ENCODE measurements around the gene ADAMTS2.

The ADAMTS2 gene

GRCh38 chr5:179316111-179316551, 29.1 kb downstream of the ADAMTS2 start:
- no peaks in the 10 kb centered on the region for H3K36me3 ChIP-seq (ENCODE audit: insufficient read depth, low read length)
- no peak overlapping the region for H3K4me3 ChIP-seq
- no peak for DNase-seq (ENCODE audit: low read depth, low spot score)
- no peaks in the 10 kb centered on the region for H3K9me3 ChIP-seq (ENCODE audit: low read depth, low read length)
- no peak overlapping the region for H3K27ac ChIP-seq
- H3K9ac ChIP-seq (ENCODE audit: insufficient read length), result no peak overlapping the region
- no peak for TF ChIP-seq EZH2 (IDR thresholded peaks at IDR 0.05)
- TF ChIP-seq FOXP2 (optimal IDR thresholded peaks at IDR 0.05; ENCODE audit: control extremely low read depth, extremely low read length, insufficient read depth), result no peak
- TF ChIP-seq POLR2AphosphoS5 (IDR thresholded peaks at IDR 0.05; ENCODE audit: borderline replicate concordance, low read depth, low read length), result no peak

DNA sequence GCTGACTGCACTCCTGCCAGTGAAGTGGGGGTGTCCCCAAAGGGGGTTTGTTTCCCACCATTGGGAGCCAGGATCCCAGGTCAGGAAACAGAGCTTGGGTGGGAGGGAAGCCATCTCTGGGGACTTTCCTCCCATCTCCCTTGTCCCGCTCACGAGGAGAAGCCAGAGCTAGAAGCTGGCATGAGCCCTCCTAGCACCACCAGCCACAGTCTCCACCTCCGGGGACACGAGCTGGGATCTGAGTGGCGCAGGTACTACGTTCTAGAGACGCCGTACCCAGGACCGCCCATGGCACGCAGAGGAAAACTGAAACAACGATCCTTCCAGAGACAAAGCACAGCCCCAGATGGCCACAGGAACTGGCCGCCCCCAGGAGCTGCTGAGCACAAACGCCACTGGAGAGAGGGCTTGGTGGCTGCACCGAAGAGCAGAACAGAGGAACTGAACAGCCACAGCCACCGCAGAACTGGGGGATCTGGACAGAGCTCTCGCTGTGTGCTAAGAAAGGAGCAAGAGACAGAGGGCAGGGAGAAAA, 29.8 kb downstream of the ADAMTS2 start:
- Histone ChIP-seq H3K36me3 (ENCODE audit: insufficient read depth, low read length) (no peaks in the 10 kb centered on the region), H3K27ac (no peak overlapping the region), H3K9ac (ENCODE audit: insufficient read length) (no peak overlapping the region), H3K9me3 (ENCODE audit: low read depth, low read length) (no peaks in the 10 kb centered on the region), H3K4me3 (no peak overlapping the region)
- no peak for DNase-seq (ENCODE audit: low read depth, low spot score)
- TF ChIP-seq FOXP2 (optimal IDR thresholded peaks at IDR 0.05; ENCODE audit: control extremely low read depth, extremely low read length, insufficient read depth), result no peak
- no peak for TF ChIP-seq POLR2AphosphoS5 (IDR thresholded peaks at IDR 0.05; ENCODE audit: borderline replicate concordance, low read depth, low read length)
- no peak for TF ChIP-seq EZH2 (IDR thresholded peaks at IDR 0.05)

DNA sequence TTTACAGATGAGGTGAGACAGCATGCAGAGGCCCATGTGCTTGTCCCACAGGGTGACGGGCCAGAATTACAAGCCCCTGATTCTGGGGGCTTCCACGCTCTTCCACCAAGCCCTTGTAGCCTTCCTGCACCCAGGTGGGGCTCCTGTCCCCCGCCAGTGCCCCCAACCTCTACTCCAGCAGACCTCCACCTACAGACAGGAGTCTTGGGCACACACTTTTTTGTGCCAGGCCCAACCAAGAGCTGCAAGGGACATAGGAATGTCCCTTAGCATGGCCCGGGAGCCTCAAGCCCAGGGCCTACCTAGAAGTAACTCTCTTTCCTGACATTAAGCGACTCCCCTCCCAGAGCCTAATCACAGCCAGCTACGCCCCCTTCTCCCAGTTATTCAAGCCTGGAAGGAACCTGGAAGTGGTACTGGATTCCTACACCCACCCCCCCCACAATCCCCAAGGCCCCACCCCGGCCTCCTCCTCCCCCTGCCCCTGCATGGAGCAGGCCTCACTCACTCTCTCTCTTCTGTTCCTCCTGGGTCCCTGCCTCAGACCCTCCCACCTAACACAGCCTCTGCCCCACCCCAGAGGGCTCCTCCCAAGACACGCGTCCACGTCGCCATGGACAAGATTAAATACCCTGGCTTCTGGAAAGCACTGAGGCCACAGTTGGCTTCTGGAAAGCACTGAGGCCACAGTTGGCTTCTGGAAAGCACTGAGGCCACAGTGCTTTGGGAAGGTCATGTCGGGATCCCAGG, 30.5 kb downstream of the ADAMTS2 start:
- H3K9me3 ChIP-seq (ENCODE audit: low read depth, low read length), result no peaks in the 10 kb centered on the region
- H3K4me3 ChIP-seq, result no peak overlapping the region
- no peak overlapping the region for H3K9ac ChIP-seq (ENCODE audit: insufficient read length)
- no peak for DNase-seq (ENCODE audit: low read depth, low spot score)
- H3K27ac ChIP-seq, result no peak overlapping the region
- TF ChIP-seq EZH2 (IDR thresholded peaks at IDR 0.05), result no peak
- no peak for TF ChIP-seq POLR2AphosphoS5 (IDR thresholded peaks at IDR 0.05; ENCODE audit: borderline replicate concordance, low read depth, low read length)
- TF ChIP-seq FOXP2 (optimal IDR thresholded peaks at IDR 0.05; ENCODE audit: control extremely low read depth, extremely low read length, insufficient read depth), result no peak
- H3K36me3 ChIP-seq (ENCODE audit: insufficient read depth, low read length), result no peaks in the 10 kb centered on the region

GRCh38 chr5:179313849-179314521, 31.3 kb downstream of the ADAMTS2 start:
- H3K27ac ChIP-seq, result no peak overlapping the region
- no peak overlapping the region for H3K4me3 ChIP-seq

GRCh38 chr5:179312557-179313235, 32.6 kb downstream of the ADAMTS2 start:
- Histone ChIP-seq H3K4me3 (no peak overlapping the region), H3K9me3 (ENCODE audit: low read depth, low read length) (no peaks in the 10 kb centered on the region), H3K36me3 (ENCODE audit: insufficient read depth, low read length) (no peaks in the 10 kb centered on the region), H3K27ac (no peak overlapping the region), H3K9ac (ENCODE audit: insufficient read length) (no peak overlapping the region)
- no peak for DNase-seq (ENCODE audit: low read depth, low spot score)
- TF ChIP-seq EZH2 (IDR thresholded peaks at IDR 0.05), result no peak
- TF ChIP-seq POLR2AphosphoS5 (IDR thresholded peaks at IDR 0.05; ENCODE audit: borderline replicate concordance, low read depth, low read length), result no peak
- no peak for TF ChIP-seq FOXP2 (optimal IDR thresholded peaks at IDR 0.05; ENCODE audit: control extremely low read depth, extremely low read length, insufficient read depth)

More at GRCh38 chr5:179313849-179314521, 31.3 kb downstream of the ADAMTS2 start:
- Histone ChIP-seq H3K9me3 (ENCODE audit: low read depth, low read length) (no peaks in the 10 kb centered on the region), H3K36me3 (ENCODE audit: insufficient read depth, low read length) (no peaks in the 10 kb centered on the region), H3K9ac (ENCODE audit: insufficient read length) (no peak overlapping the region)
- no peak for DNase-seq (ENCODE audit: low read depth, low spot score)
- TF ChIP-seq FOXP2 (optimal IDR thresholded peaks at IDR 0.05; ENCODE audit: control extremely low read depth, extremely low read length, insufficient read depth) (no peak), POLR2AphosphoS5 (IDR thresholded peaks at IDR 0.05; ENCODE audit: borderline replicate concordance, low read depth, low read length) (no peak), EZH2 (IDR thresholded peaks at IDR 0.05) (no peak)

DNA sequence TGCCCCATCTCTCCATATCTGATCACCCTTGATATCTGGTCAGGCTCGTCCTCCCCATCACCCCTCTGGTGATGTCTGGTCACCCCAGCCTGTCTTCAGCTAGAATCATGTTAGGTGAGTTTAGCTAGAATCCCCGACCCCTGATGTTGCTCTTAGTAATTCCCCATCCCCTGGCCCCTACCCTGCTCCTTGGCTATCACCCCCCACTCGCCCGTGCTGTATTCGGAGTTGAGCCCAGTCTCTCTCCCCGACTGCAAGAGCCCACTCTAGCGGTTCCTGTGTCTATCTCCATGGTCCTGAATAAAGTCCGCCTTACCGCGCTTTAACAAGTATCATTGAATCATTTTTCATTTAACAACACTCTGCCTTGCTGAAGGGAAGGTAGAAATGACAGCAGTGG, 33.7 kb downstream of the ADAMTS2 start:
- Histone ChIP-seq H3K4me3 (no peak overlapping the region), H3K9me3 (ENCODE audit: low read depth, low read length) (no peaks in the 10 kb centered on the region), H3K36me3 (ENCODE audit: insufficient read depth, low read length) (no peaks in the 10 kb centered on the region), H3K9ac (ENCODE audit: insufficient read length) (no peak overlapping the region), H3K27ac (no peak overlapping the region)
- no peak for DNase-seq (ENCODE audit: low read depth, low spot score)
- TF ChIP-seq FOXP2 (optimal IDR thresholded peaks at IDR 0.05; ENCODE audit: control extremely low read depth, extremely low read length, insufficient read depth) (no peak), POLR2AphosphoS5 (IDR thresholded peaks at IDR 0.05; ENCODE audit: borderline replicate concordance, low read depth, low read length) (no peak), EZH2 (IDR thresholded peaks at IDR 0.05) (no peak)

GRCh38 chr5:179311091-179311470, 34.2 kb downstream of the ADAMTS2 start:
- TF ChIP-seq POLR2AphosphoS5 (IDR thresholded peaks at IDR 0.05; ENCODE audit: borderline replicate concordance, low read depth, low read length), result no peak
- TF ChIP-seq FOXP2 (optimal IDR thresholded peaks at IDR 0.05; ENCODE audit: control extremely low read depth, extremely low read length, insufficient read depth), result no peak
- TF ChIP-seq EZH2 (IDR thresholded peaks at IDR 0.05), result no peak
- Histone ChIP-seq H3K27ac (no peak overlapping the region), H3K4me3 (no peak overlapping the region), H3K36me3 (ENCODE audit: insufficient read depth, low read length) (no peaks in the 10 kb centered on the region), H3K9ac (ENCODE audit: insufficient read length) (no peak overlapping the region), H3K9me3 (ENCODE audit: low read depth, low read length) (no peaks in the 10 kb centered on the region)
- no peak for DNase-seq (ENCODE audit: low read depth, low spot score)
